Measurements from ENCODE around the gene METRNL.

The METRNL gene

GRCh38 chr17:83128306-83129240, 49.2 kb downstream of the METRNL start:
- no peaks in the 10 kb centered on the region for H3K36me3 ChIP-seq (ENCODE audit: control insufficient read depth, low read length)
- no peaks in the 10 kb centered on the region for H3F3A ChIP-seq (ENCODE audit: control insufficient read depth, insufficient read depth)
- H3K4me1 ChIP-seq (ENCODE audit: control insufficient read depth, low read length), result peaks cover 11% of the 10 kb centered on the region
- no peaks in the 10 kb centered on the region for H3K9me3 ChIP-seq (ENCODE audit: control insufficient read depth, insufficient read depth, low read length)
- H3K27me3 ChIP-seq (ENCODE audit: control insufficient read depth, low read length), result peaks cover 20% of the 10 kb centered on the region
- H3K27ac ChIP-seq (ENCODE audit: low read depth, low read length), result no peak overlapping the region
- H3K4me2 ChIP-seq (ENCODE audit: low read length), result no peak overlapping the region
- no peaks in the 10 kb centered on the region for H4K20me1 ChIP-seq (ENCODE audit: control insufficient read depth, insufficient read depth, low read depth, low read length)
- TF ChIP-seq CTCF (IDR thresholded peaks at IDR 0.05; ENCODE audit: low read depth, low read length, poor library complexity, severe bottlenecking), result no peak
- no peak for TF ChIP-seq EZH2phosphoT487 (IDR thresholded peaks at IDR 0.05; ENCODE audit: borderline replicate concordance, low read length)
- H3K79me2 ChIP-seq (ENCODE audit: control insufficient read depth, low read length), result no peaks in the 10 kb centered on the region
- H3K9me2 ChIP-seq (replicated peaks; ENCODE audit: control insufficient read depth, low read length), result no peaks in the 10 kb centered on the region
- no peak overlapping the region for H3K4me3 ChIP-seq (ENCODE audit: low read length)

GRCh38 chr17:83129676-83130075, 50.3 kb downstream of the METRNL start:
- H3F3A ChIP-seq (ENCODE audit: control insufficient read depth, insufficient read depth), result no peaks in the 10 kb centered on the region
- no peak for TF ChIP-seq CTCF (IDR thresholded peaks at IDR 0.05; ENCODE audit: low read depth, low read length, poor library complexity, severe bottlenecking)
- TF ChIP-seq EZH2phosphoT487 (IDR thresholded peaks at IDR 0.05; ENCODE audit: borderline replicate concordance, low read length), result no peak
- peaks cover 20% of the 10 kb centered on the region for H3K27me3 ChIP-seq (ENCODE audit: control insufficient read depth, low read length)
- no peak overlapping the region for H3K4me3 ChIP-seq (ENCODE audit: low read length)
- no peaks in the 10 kb centered on the region for H3K36me3 ChIP-seq (ENCODE audit: control insufficient read depth, low read length)
- H4K20me1 ChIP-seq (ENCODE audit: control insufficient read depth, insufficient read depth, low read depth, low read length), result no peaks in the 10 kb centered on the region
- H3K4me2 ChIP-seq (ENCODE audit: low read length), result no peak overlapping the region
- H3K27ac ChIP-seq (ENCODE audit: low read depth, low read length), result no peak overlapping the region
- H3K4me1 ChIP-seq (ENCODE audit: control insufficient read depth, low read length), result peaks cover 11% of the 10 kb centered on the region
- H3K79me2 ChIP-seq (ENCODE audit: control insufficient read depth, low read length), result no peaks in the 10 kb centered on the region
- H3K9me3 ChIP-seq (ENCODE audit: control insufficient read depth, insufficient read depth, low read length), result no peaks in the 10 kb centered on the region
- H3K9me2 ChIP-seq (replicated peaks; ENCODE audit: control insufficient read depth, low read length), result no peaks in the 10 kb centered on the region

- H3K4me2 ChIP-seq (ENCODE audit: low read length), result no peak overlapping the region
- no peaks in the 10 kb centered on the region for H3K36me3 ChIP-seq (ENCODE audit: control insufficient read depth, low read length)
- H3K79me2 ChIP-seq (ENCODE audit: control insufficient read depth, low read length), result no peaks in the 10 kb centered on the region
- H3F3A ChIP-seq (ENCODE audit: control insufficient read depth, insufficient read depth), result no peaks in the 10 kb centered on the region
- no peaks in the 10 kb centered on the region for H3K4me1 ChIP-seq (ENCODE audit: control insufficient read depth, low read length)
- no peaks in the 10 kb centered on the region for H4K20me1 ChIP-seq (ENCODE audit: control insufficient read depth, insufficient read depth, low read depth, low read length)
- H3K9me2 ChIP-seq (replicated peaks; ENCODE audit: control insufficient read depth, low read length), result no peaks in the 10 kb centered on the region
- H3K27ac ChIP-seq (ENCODE audit: low read depth, low read length), result no peak overlapping the region
- no peak overlapping the region for H3K4me3 ChIP-seq (ENCODE audit: low read length)
- H3K9me3 ChIP-seq (ENCODE audit: control insufficient read depth, insufficient read depth, low read length), result no peaks in the 10 kb centered on the region
- TF ChIP-seq EZH2phosphoT487 (IDR thresholded peaks at IDR 0.05; ENCODE audit: borderline replicate concordance, low read length) (no peak), CTCF (IDR thresholded peaks at IDR 0.05; ENCODE audit: low read depth, low read length, poor library complexity, severe bottlenecking) (no peak)
- H3K27me3 ChIP-seq (ENCODE audit: control insufficient read depth, low read length), result peaks cover 13% of the 10 kb centered on the region
These were observed 52.1 kb downstream of the METRNL start for GRCh38 chr17:83131401-83132011.
